ENCODE data around the gene TMPRSS13. TPM values are rescaled to one million over a fixed set of nuclear protein-coding genes. Genes with fewer than 3 reads are reported as not detected.

TMPRSS13 gene
- polyA plus RNA-seq, 1 donor from 2014 or later = not detected

GRCh38 chr11:117960406-117960805 is 31.2 kb upstream of the TMPRSS13 start:
- no peaks in the 10 kb centered on the region for H3K9me3 ChIP-seq (ENCODE audit: low read length)
- no peak overlapping the region for H2AFZ ChIP-seq (ENCODE audit: low read depth, low read length)
- no peaks in the 10 kb centered on the region for H3K9me2 ChIP-seq (ENCODE audit: insufficient read depth, low read length)
- no peaks in the 10 kb centered on the region for H3K79me2 ChIP-seq (replicated peaks; ENCODE audit: insufficient read depth, low read length)
- H3K27me3 ChIP-seq (ENCODE audit: insufficient read depth, low read depth, low read length) = no peaks in the 10 kb centered on the region
- H3F3A ChIP-seq (ENCODE audit: insufficient read depth, low read length, poor library complexity, severe bottlenecking) = no peaks in the 10 kb centered on the region
- H3K27ac ChIP-seq (ENCODE audit: low read length) = no peak overlapping the region
- no peak overlapping the region for H3K4me2 ChIP-seq (ENCODE audit: low read length)
- no peaks in the 10 kb centered on the region for H3K36me3 ChIP-seq (ENCODE audit: insufficient read depth, low read length)
- H3K9ac ChIP-seq (ENCODE audit: low read length) = no peak overlapping the region
- no peak overlapping the region for H3K4me3 ChIP-seq (ENCODE audit: low read length)
- H4K20me1 ChIP-seq (ENCODE audit: insufficient read depth) = no peaks in the 10 kb centered on the region
- TF ChIP-seq POLR2AphosphoS5 (IDR thresholded peaks at IDR 0.05) = no peak
- no peak for TF ChIP-seq RAD21 (conservative IDR thresholded peaks at IDR 0.05)
- no peak for TF ChIP-seq CTCF (IDR thresholded peaks at IDR 0.05; ENCODE audit: poor library complexity, severe bottlenecking)
- TF ChIP-seq EP300 (conservative IDR thresholded peaks at IDR 0.05; ENCODE audit: poor library complexity, severe bottlenecking) = no peak
- no peak for TF ChIP-seq MXI1 (conservative IDR thresholded peaks at IDR 0.05; ENCODE audit: poor library complexity, severe bottlenecking)
- no peak for TF ChIP-seq EZH2 (IDR thresholded peaks at IDR 0.05; ENCODE audit: borderline replicate concordance, insufficient read depth, low read length, poor library complexity, severe bottlenecking)
- TF ChIP-seq TAF1 (IDR thresholded peaks at IDR 0.05; ENCODE audit: low read depth) = no peak

- Histone ChIP-seq H2AFZ (ENCODE audit: low read depth, low read length) (no peak overlapping the region), H3F3A (ENCODE audit: insufficient read depth, low read length, poor library complexity, severe bottlenecking) (no peaks in the 10 kb centered on the region), H4K20me1 (ENCODE audit: insufficient read depth) (no peaks in the 10 kb centered on the region), H3K9me2 (ENCODE audit: insufficient read depth, low read length) (no peaks in the 10 kb centered on the region), H3K4me3 (ENCODE audit: low read length) (no peak overlapping the region), H3K36me3 (ENCODE audit: insufficient read depth, low read length) (no peaks in the 10 kb centered on the region), H3K79me2 (replicated peaks; ENCODE audit: insufficient read depth, low read length) (no peaks in the 10 kb centered on the region), H3K9me3 (ENCODE audit: low read length) (no peaks in the 10 kb centered on the region), H3K9ac (ENCODE audit: low read length) (no peak overlapping the region), H3K27ac (ENCODE audit: low read length) (no peak overlapping the region), H3K4me2 (ENCODE audit: low read length) (no peak overlapping the region), H3K27me3 (ENCODE audit: insufficient read depth, low read depth, low read length) (no peaks in the 10 kb centered on the region)
- TF ChIP-seq RAD21 (conservative IDR thresholded peaks at IDR 0.05) (no peak), TAF1 (IDR thresholded peaks at IDR 0.05; ENCODE audit: low read depth) (no peak), EP300 (conservative IDR thresholded peaks at IDR 0.05; ENCODE audit: poor library complexity, severe bottlenecking) (no peak), EZH2 (IDR thresholded peaks at IDR 0.05; ENCODE audit: borderline replicate concordance, insufficient read depth, low read length, poor library complexity, severe bottlenecking) (no peak), MXI1 (conservative IDR thresholded peaks at IDR 0.05; ENCODE audit: poor library complexity, severe bottlenecking) (no peak), REST (IDR thresholded peaks at IDR 0.05; ENCODE audit: borderline replicate concordance) (no peak), POLR2AphosphoS5 (IDR thresholded peaks at IDR 0.05) (no peak), SMC3 (conservative IDR thresholded peaks at IDR 0.05; ENCODE audit: poor library complexity) (no peak), CTCF (IDR thresholded peaks at IDR 0.05; ENCODE audit: poor library complexity, severe bottlenecking) (no peak)
Observed at GRCh38 chr11:117959438-117960149, 30.4 kb upstream of the TMPRSS13 start.

All from neural cell (in vitro differentiated cells).